ENCODE results near the gene AGBL4. TPM values are rescaled to one million over a fixed set of nuclear protein-coding genes. Genes with fewer than 3 reads are reported as not detected.

The AGBL4 gene
- total RNA-seq, 1 donor from 2014 or later, result not detected

GRCh38 chr1:49052102-49052501, 971.7 kb downstream of the AGBL4 start:
- Mint-ChIP-seq H3K27ac (ENCODE audit: unreplicated experiment) (no peak overlapping the region), H3K4me3 (ENCODE audit: unreplicated experiment) (no peak overlapping the region), H3K4me1 (ENCODE audit: unreplicated experiment) (no peaks in the 10 kb centered on the region), H3K9me3 (ENCODE audit: unreplicated experiment) (peaks cover 17% of the 10 kb centered on the region), H3K27me3 (ENCODE audit: unreplicated experiment) (no peaks in the 10 kb centered on the region), H3K36me3 (ENCODE audit: unreplicated experiment) (no peaks in the 10 kb centered on the region)
- DNase-seq (ENCODE audit: extremely low spot score, unreplicated experiment), result no peak
- TF ChIP-seq, protein P1, sequence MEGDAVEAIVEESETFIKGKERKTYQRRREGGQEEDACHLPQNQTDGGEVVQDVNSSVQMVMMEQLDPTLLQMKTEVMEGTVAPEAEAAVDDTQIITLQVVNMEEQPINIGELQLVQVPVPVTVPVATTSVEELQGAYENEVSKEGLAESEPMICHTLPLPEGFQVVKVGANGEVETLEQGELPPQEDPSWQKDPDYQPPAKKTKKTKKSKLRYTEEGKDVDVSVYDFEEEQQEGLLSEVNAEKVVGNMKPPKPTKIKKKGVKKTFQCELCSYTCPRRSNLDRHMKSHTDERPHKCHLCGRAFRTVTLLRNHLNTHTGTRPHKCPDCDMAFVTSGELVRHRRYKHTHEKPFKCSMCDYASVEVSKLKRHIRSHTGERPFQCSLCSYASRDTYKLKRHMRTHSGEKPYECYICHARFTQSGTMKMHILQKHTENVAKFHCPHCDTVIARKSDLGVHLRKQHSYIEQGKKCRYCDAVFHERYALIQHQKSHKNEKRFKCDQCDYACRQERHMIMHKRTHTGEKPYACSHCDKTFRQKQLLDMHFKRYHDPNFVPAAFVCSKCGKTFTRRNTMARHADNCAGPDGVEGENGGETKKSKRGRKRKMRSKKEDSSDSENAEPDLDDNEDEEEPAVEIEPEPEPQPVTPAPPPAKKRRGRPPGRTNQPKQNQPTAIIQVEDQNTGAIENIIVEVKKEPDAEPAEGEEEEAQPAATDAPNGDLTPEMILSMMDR (IDR thresholded peaks at IDR 0.05), result no peak

- H3K4me3 Mint-ChIP-seq (ENCODE audit: unreplicated experiment), result no peak overlapping the region
- peaks cover 17% of the 10 kb centered on the region for H3K9me3 Mint-ChIP-seq (ENCODE audit: unreplicated experiment)
- H3K36me3 Mint-ChIP-seq (ENCODE audit: unreplicated experiment), result no peaks in the 10 kb centered on the region
- no peak overlapping the region for H3K27ac Mint-ChIP-seq (ENCODE audit: unreplicated experiment)
- no peaks in the 10 kb centered on the region for H3K27me3 Mint-ChIP-seq (ENCODE audit: unreplicated experiment)
- TF ChIP-seq, protein P1 (IDR thresholded peaks at IDR 0.05), result no peak
- DNase-seq (ENCODE audit: extremely low spot score, unreplicated experiment), result no peak
- no peaks in the 10 kb centered on the region for H3K4me1 Mint-ChIP-seq (ENCODE audit: unreplicated experiment)
Measured at GRCh38 chr1:49051647-49052046, 972.1 kb downstream of the AGBL4 start.

DNA sequence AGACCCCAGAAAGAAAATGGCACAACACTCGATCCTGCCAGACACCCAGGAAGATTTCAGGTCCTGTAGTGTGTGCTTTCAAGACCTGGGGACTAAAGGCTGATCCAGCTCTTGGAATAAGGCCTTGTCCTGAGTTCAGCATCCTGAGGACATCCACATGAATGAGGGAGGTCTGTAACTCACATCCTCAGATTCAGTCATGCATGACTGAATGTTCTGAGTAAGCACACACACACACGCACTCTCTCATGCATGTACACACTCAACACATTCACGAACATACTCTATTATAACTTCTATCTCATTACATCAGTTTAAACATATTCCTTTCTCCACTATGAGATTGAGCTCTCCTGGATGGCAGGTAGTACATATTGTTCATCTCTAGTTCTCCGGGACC, 973.7 kb downstream of the AGBL4 start:
- Mint-ChIP-seq H3K4me3 (ENCODE audit: unreplicated experiment) (no peak overlapping the region), H3K4me1 (ENCODE audit: unreplicated experiment) (no peaks in the 10 kb centered on the region), H3K36me3 (ENCODE audit: unreplicated experiment) (no peaks in the 10 kb centered on the region), H3K27ac (ENCODE audit: unreplicated experiment) (no peak overlapping the region), H3K27me3 (ENCODE audit: unreplicated experiment) (no peaks in the 10 kb centered on the region), H3K9me3 (ENCODE audit: unreplicated experiment) (peaks cover 8% of the 10 kb centered on the region)
- no peak for DNase-seq (ENCODE audit: extremely low spot score, unreplicated experiment)
- TF ChIP-seq, protein P1 (IDR thresholded peaks at IDR 0.05), result no peak

DNA sequence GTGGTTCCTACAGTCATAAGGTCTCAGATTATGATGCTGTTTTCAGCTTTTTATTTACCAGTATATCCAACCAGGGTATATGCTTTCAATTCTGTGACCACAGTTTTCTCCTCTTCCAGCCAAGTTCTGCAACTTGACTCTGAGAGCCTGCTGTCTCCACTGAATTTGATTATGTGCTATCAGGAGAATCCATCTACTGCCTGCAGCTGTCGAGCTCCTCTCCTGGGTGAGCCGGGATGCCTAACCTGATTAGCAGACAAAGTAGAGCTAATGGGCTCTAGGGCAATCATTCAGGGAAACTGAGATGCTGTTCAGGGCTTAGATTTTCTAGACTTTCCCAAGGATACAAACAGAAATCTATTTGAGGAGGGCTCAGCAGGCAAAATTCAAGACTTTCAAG, 975.6 kb downstream of the AGBL4 start:
- no peaks in the 10 kb centered on the region for H3K27me3 Mint-ChIP-seq (ENCODE audit: unreplicated experiment)
- TF ChIP-seq, protein P1 (IDR thresholded peaks at IDR 0.05), result no peak
- no peaks in the 10 kb centered on the region for H3K4me1 Mint-ChIP-seq (ENCODE audit: unreplicated experiment)
- no peak overlapping the region for H3K27ac Mint-ChIP-seq (ENCODE audit: unreplicated experiment)
- H3K9me3 Mint-ChIP-seq (ENCODE audit: unreplicated experiment), result peaks cover 11% of the 10 kb centered on the region
- no peak overlapping the region for H3K4me3 Mint-ChIP-seq (ENCODE audit: unreplicated experiment)
- H3K36me3 Mint-ChIP-seq (ENCODE audit: unreplicated experiment), result no peaks in the 10 kb centered on the region
- no peak for DNase-seq (ENCODE audit: extremely low spot score, unreplicated experiment)

DNA sequence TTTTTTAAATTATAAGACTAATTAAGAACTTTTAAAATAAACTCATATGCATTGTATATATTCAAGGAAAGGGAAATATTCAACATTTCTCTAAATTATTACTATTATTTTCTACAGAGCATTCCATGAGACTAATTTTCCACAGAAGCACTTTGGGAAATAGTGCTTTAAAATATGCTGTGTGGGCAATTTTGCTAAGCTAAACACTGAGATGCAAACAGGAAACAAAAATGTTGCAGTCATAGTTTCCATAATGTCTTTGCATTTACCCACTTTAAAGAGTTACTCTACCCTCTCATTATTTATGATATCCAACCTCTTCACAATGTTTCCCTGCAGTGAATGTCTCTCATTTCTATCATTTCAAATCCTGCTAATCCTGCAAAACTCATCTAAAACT, 977.4 kb downstream of the AGBL4 start:
- DNase-seq (ENCODE audit: extremely low spot score, unreplicated experiment), result no peak
- Mint-ChIP-seq H3K36me3 (ENCODE audit: unreplicated experiment) (no peaks in the 10 kb centered on the region), H3K27me3 (ENCODE audit: unreplicated experiment) (no peaks in the 10 kb centered on the region), H3K9me3 (ENCODE audit: unreplicated experiment) (peaks cover 10% of the 10 kb centered on the region), H3K4me3 (ENCODE audit: unreplicated experiment) (no peak overlapping the region), H3K4me1 (ENCODE audit: unreplicated experiment) (no peaks in the 10 kb centered on the region), H3K27ac (ENCODE audit: unreplicated experiment) (no peak overlapping the region)
- TF ChIP-seq, protein P1 (IDR thresholded peaks at IDR 0.05), result no peak

All from osteocyte (in vitro differentiated cells).